ENCODE data around the gene CHTOP.

GRCh38 chr1:153635872-153636271 lies 2.0 kb downstream of the CHTOP start:
- TF ChIP-seq CTCF (conservative IDR thresholded peaks at IDR 0.05; ENCODE audit: low read depth in 2 of 2) (no peak), STAT1 (IDR thresholded peaks at IDR 0.05; ENCODE audit: unreplicated experiment) (no peak), EZH2phosphoT487 (IDR thresholded peaks at IDR 0.05; ENCODE audit: unreplicated experiment) (no peak)
